DOHH2 (cell line): ENCODE data around the gene RAD23A.

Experiments
- CTCF ChIP-seq: fragments of 200-600 bp; sonication (generic); IDR thresholded peaks from one replicate; pipeline ENCODE4 v1.5.1; 2014; ENCODE audit warnings: antibody characterized with exemption, mild to moderate bottlenecking, low read depth, low read length; ENCODE audit not compliant: poor library complexity, severe bottlenecking
- EZH2phosphoT487 ChIP-seq: fragments of 200-600 bp; sonication (generic); IDR thresholded peaks from 2 replicates; pipeline ENCODE4 v1.6.1; 2017; ENCODE audit warnings: borderline replicate concordance, mild to moderate bottlenecking, antibody characterized with exemption, low read length, moderate library complexity, mixed read lengths

- TF ChIP-seq CTCF (no peak), EZH2phosphoT487 (no peak)
Observed at GRCh38 chr19:12979974-12980373, 34.3 kb downstream of the RAD23A start.
